GM21526 (cell line): ENCODE results near the gene ZMYND19.
"Not testable (repeated sequence)": the region's sequence is repeated elsewhere in the genome, so short reads cannot be mapped to it uniquely, and the experiment has no call there.

Source experiments
- ATAC-seq: cut with Tn5 transposase; IDR thresholded peaks from one replicate; pipeline ENCODE4 v1.9.1; 2021; ENCODE audit warnings: moderate library complexity; ENCODE audit not compliant: unreplicated experiment, low FRiP score

The ZMYND19 gene

DNA sequence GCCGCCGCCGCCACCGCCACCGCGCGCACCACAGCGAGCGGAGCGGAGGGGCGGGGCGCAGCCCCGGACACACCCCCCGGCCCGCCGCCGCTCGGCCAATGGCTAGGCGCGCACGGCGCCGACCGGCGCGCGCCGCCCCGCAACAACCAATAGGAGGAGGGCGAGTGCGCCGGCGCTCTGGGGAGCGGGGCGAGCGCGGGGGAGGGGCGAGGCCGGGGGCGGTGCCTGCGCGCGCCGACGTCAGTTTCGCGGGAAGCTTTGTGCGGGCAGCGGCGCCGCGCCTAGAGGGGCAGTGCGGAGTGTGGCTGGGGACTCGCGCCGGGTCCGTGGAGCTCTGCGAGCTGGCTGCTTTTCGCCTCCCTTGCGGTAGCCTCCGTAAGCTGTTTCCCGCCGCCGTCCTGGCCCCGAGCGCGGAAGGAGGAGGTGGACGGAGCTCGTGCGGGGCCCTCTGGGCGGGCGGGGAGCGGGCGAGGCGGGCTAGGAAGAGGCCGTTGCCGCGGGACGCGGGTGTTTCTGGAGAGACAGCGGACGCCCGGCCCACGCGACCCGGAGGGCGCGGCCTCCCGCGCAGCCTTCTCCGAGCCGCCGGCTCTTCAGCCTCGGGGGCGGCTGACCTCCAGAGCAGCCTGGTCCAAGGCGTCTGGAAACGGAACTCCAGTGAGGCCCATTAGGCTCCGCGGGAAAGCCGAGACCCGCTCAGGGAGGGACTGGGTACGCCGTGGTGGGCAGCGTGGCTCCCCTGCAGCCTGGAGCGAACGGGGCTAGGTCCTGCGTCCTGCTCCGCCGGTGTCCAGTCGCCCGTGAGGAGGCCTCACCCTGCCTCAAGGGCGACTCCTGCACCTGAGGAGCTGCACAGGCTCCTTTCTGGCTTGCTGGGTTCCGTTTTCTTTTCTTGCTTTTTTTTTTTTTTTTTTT lies at the start of gene ZMYND19:
TSS of gene ZMYND19 (minus strand) at position 44 of the 915 bp plus-strand sequence. CDS start 249 bp downstream, outside the sequence.
- peak; percentile 66 for ATAC-seq

DNA sequence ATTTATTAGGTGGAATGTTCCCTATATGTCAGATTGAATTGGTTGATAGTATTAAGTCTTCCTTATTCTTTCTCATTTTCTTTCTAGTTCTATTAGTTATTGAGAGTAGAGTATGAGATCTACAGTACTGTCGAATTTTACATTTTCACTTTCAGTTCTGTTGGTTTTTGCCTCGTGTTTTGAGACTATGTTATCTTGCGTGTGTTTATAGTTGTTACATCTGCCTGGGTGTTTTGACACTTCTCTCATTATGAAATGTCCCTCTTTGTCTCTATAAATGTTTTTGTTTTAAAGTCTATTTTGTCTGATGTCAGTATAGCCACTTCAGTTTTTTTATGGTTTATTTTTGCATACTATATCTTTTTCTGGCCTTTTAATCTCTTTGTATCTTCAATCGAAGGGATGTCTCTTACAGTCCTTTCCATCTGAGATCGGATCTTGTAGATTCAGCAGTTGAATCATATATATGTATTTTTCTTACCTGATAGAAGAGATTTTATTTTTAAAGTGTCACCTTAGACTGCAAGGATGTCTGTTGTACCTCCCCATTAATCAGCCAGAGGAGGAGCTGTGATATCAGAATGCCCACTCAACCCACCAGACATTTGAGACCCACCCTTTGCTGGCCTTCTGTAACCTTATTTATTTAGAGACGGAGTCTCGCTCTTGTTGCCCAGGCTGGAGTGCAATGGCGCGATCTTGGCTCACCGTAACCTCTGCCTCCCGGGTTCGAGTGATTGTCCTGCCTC lies 49.2 kb upstream of the ZMYND19 start:
- ATAC-seq, result no peak

DNA sequence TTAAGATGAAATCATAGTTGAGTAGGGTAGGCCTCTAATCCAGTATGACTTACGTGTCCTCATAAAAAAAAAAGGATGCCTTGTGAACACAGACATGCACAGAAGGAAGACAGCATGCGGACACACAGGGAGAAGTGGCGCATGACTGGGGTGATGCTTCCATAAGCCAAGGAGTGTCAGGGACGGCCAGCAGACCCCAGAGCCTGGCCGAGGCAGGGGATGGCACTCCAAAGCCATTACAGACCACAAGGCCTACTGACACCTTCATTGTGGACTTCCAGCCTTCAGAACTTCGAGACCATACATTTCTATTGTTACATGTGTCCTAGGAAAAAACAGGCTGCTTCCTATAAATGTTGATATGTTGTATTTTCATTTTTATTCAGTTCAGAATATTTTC lies 48.4 kb upstream of the ZMYND19 start:
- no peak for ATAC-seq

DNA sequence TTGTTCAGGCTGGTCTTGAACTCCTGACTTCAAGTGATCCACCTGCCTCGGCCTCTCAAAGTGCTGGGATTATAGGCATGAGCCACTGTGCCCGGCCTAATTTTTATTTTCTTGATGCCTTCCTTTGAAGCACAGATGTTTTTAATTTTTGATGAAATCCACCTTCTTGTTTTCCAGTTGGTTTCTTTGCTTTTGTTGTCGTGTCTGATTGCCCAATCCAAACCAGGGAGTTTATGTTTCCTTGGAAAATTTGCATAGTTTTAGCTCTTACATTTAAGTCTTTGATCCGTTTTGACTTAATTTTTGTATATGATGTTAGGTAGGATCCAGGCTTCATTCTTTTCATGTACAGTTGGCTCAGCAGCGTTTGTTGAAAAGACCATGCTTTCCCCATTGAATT lies 43.7 kb upstream of the ZMYND19 start:
- no peak for ATAC-seq

DNA sequence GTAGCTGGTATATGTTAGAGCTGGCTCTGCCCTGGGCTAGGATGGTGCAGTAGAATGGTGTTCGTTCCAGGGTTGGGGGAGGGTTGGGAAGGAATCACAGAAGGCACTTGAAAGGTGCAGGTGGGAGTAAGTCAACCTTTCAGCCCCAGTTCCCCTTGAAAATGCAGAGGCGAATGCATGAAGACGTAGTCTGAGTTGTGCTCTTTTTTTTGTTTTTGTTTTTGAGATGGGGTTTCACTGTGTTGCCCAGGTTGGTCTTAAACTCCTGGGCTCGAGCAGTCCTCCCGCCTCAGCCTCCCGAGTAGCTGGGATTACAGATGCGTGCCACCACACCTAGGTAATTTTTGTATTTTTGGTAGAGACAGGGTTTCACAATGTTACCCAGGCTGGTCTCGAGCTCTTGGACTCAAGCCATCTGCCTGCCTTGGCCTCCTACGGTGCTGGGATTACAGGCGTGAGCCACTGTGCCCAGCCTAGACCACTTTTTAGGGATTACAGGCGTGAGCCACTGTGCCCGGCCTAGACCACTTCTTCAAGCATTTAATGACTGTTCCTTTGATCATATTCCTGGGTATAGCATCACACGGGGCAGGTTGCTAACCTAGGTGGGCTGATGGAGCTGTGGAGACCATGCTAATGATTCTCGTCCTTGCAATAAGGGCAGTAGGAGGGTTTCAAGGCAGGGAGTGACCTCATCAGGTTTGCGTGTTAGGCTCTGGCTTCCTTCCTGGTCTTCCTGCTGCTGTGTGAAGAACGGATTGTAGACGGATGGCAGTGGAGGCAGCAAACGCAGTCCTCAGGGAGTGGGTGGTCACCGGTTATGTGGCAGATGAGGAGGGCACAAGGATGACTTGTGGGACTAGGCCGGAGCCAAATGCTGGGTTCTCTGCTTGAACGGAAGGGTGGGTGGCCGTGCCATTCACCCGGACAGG lies 42.2 kb upstream of the ZMYND19 start:
- ATAC-seq, result no peak

DNA sequence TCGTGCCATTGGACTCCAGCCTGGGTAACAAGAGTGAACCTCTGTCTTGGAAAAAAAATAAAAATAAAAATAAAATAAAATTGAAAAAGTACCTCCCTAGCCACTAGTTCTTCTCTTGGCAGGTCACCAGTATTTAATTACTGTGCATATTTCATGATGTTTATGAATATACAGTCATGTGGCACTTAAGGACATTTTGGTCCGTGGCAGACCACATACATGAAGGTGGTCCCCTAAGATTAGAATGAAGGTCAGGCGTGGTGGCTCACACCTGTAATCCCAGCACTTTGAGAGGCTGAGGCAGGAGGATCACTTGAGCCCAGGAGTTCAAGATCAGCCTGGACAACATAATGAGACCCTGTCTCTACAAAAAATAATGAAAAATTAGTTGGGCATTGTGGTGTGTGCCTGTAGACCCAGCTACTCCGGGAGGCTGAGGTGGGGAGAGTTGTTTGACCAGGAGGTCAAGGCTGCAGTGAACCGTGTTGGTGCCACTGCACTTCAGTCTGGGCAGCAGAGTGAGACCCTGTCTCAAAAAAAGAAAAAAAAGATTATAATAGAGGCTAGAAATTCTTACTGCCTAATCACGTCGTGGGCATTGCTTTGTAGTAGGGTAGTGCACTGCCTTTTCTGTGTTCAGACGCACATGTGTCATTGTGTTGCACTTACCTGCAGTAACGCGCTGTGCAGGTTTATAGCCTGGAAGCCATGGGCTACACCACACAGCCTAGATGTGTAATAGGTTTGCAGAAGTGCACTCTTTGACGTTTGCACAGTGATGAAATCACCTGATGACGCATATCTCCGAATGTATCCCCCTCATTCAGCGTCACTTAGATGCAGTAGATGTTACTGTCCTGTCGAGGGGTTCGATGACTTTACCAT lies 41.3 kb upstream of the ZMYND19 start:
- ATAC-seq, result no peak

DNA sequence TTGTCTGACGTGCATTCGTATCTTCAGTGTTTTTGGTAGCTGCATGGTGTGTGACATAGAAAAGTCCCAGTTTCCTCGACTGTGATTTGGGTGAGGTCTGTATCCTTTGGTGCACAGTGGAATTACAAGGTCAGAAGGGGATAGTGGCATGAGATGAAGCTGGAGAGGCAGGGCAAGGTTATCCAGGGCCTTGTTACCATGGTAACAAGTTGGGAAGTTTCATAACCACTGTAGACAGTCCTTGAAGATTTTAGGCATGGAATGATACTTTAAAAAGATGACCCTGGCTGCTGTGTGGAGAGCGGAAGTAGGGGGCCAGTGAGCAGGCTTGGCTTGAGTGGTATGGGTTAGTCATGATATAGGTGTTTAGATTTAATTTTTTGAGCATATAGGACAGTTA lies 40.4 kb upstream of the ZMYND19 start:
- ATAC-seq, result no peak

DNA sequence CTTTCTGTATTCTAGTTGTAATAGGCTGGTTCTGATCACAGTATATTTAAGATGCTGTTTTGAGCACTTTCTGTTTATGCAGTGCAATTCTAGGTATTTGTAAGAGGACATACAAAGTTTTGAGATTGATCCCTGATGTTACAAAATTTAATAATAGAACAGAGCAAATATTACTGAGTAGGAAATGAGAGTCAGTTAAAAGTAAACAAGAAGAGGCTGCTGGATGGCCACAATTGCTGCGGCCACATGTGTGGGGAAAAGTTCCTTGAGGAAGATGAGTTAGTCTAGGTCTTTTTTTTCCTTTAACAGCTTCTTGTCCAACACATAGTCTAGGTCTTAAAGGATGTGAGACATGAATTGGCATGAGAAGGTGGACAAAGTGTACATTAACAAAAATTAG lies 39.8 kb upstream of the ZMYND19 start:
- no peak for ATAC-seq

DNA sequence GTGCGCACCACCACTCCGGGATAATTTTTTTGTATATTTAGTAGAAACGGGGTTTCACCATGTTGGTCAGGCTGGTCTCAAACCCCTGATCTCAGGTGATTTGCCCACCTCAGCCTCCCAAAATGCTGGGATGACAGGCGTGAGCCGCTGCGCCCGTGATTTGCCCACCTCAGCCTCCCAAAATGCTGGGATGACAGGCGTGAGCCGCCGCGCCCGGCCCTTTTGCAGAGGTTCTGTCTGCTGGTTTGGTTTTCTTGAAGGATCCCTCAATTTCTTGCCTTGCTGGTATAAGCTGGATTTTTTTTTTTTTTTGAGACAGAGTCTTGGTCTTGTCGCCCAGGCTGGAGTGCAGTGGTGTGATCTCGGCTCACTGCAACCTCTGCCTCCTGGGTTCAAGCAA lies 37.1 kb upstream of the ZMYND19 start:
- ATAC-seq, result not testable (repeated sequence)

DNA sequence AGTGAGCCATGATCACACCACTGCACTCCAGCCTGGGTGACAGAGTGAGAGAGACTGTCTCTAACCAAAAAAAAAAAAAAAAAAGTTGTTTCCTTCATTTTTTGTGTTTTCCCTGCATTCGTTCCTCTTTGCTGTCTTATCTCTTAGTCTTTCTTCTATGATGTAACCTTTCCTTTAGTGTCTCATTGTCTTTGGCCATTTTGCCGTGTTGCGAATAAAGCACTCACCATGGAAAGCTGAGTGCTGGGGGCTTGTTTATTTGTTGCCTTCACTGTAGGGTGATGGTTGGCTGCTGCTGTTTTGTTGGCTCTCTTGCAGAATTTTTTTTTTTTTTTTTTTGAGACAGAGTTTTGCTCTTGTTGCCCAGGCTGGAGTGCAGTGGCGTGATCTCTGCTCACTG lies 36.2 kb upstream of the ZMYND19 start:
- ATAC-seq, result no peak

DNA sequence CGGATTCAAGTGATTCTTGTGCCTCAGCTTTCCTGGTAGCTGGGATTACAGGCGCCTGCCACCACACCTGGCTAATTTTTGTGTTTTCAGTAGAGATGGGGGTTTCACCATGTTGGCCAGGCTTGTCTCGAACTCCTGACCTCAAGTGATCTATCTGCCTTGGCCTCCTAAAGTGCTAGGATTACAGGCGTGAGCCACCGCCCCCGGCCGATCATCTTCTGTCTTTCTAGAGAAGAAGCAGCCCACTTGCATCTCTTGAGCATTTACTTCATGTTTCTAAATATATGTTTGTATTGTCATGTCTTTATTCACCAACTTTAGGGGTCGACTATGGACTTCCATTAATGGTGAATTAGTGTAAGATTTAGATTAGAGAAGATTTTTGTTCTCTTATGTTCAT lies 31.9 kb upstream of the ZMYND19 start:
- not testable (repeated sequence) for ATAC-seq

DNA sequence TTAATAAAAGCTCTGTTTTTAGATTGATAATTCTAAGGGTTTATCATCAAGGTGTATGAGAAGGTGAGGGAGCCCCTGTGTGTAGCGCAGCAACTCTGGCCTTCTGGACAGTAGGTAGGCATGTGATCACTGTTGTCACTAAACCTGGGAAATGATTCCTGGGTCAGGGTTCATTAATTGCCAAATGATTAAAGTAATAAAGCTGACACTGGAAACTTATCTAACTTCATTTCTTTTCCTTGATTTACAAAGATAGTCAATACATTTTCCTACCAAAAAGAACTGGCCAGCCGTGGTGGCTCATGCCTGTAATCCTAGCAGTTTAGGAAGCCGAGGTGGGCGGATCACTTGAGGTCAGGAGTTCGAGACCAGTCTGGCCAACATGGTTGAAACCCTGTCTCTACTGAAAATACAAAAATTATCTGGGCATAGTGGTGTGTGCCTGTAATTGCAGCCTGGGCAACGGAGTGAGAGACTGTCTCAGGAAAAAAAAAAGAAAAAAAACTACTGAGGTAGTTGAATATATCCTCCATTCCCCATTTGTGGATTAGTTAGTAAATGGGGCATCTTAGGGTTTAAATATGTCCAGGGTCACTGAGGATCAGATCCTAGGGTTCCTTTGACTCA lies 30.9 kb upstream of the ZMYND19 start:
- no peak for ATAC-seq

DNA sequence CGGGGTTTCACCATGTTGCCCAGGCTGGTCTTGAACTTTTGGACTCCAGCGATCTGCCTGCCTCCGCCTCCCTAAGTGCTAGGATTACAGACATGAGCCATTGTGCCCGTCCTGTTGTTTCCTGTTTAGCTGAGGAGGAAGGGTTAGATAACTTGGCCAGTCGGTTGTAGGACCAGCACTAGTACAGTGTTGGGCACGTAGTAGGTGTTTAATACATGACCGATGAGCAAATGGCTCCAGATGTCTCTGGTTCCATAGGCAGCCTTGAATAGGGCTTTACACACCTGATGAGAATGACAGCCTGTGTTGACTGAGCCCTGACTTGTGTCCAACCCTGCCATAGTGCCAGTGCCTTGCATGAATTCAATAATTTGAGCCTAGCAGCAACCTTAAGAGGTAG lies 30.3 kb upstream of the ZMYND19 start:
- no peak for ATAC-seq

DNA sequence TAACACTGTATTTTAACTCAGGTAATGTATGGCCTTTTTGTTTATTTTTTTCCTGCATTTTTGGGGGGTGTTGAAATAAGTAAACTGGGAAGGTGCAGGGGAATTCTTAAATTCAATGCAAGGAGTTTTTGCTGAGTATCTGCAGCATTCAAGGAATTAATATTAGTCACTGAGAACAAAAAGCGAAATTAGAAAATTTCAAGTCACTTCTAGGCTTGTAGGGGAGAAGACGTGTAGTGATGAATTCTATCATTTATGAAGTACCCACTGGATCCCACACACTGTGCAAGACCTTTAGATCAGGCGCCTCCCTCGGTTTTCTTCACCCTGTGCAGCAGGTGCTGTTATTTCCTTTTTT lies 29.7 kb upstream of the ZMYND19 start:
- no peak for ATAC-seq

DNA sequence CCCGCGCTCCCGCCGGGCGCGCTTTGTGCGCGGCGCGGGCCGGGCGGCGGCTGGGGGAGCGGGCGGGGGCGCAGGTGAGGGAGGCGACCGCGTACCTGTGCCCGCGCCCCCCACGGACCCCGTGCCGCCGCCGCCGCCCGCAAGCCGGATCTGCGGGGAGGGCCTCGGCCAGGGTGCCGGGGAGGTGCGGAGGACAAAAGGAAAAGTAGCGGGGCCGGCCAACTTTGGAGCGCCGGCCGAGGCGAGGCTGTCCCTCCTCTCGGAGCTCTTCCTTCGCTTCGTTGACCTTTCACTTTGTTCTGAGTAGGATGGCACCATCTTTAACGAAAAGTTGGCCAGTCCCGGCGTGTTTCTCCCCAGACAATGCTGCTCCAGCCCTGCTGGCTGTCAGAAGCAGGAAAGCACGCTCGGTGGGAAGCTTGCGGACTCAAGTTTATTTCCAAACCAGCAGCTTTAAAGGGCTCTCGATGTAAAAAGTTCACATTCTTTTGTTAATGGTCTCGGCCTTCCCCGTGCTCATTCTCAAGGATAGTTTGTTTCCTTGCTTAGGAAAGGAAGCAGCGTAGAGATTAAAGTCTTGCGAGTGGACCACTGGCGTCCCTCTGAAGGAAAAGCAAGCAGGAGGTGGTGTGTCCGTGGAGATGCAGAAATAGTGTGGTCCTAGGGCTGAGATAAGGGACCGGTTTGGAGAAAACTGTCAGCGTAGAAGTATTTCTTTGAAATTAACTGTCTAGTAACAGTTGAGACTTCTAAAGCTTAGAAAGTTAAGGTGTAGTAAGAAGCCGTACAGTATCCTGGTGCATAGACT lies 29.1 kb upstream of the ZMYND19 start:
- ATAC-seq, result peak; percentile 20

DNA sequence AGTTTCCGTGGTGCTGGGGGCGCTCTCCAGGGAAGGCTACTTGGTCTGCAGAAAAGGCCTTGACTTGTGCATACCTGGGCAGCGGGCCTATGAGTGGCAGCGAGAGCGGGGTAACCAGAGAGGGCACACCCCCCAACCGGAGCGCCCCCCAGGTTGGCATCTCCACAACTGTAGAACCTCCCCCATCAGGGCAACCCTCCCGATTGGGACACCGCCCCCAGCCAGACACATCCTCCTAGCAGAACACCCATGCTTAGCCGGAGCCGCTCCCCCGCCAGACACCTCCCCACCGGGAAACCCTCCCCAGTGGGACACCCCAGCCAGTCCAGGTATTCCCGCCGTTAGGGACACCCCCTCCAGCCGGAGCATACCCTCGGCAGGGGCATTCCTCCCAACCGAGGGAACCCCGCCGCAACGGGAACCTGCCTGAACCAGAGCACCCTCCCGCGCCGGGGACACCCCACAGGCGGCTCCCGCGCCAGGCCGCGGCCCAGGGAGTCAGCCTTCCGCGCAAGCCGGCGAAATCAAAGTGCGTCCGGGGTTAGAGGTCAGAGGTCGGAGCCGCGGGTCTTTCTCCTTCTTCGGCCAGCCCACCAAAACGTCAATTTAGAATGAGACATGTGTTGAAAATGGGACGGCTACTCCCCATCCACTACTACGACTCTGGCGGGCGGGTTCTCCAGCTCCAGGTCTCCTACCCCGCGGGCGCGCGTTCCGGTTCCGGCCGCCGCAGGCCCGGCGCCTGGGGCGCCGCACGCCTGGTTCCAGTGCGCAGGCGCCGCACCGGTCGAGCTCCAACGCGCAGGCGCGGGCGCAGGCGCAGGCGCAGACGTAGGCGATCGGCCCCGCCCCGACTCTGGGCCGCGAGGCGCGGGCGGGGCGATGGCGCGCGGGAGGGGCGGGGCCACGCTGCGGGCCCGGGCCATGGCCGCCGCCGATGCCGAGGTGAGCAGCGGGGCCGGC lies 28.1 kb upstream of the ZMYND19 start, which contains the start of gene EHMT1:
TSS of gene EHMT1 (plus strand) at position 901 of the 963 bp plus-strand sequence. CDS start at position 925, 24 bp downstream.
- ATAC-seq, result peak; percentile 51

DNA sequence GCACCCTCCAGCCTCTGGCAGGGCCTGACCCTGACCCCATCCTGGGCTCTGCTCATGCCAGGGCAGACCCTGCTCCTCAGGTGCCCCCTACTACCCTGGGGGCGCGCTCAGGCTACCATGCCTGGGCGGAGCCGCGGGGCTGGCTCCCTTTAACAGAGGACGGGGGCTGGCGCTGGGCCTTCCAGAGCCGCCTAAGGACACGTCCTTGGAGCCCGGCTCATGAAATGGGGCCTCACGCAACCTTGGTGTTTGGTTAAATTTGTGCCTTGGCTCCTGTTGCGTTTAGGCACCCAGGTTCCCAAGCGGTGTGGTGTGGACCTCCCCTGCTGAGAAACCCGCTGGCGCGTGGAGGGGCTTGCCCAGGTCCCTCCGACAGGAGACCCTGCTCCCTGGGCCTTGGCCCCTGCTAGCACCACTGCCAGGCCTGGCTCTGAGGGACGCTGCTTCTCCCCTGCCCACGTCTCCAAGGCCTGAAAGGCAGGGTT lies 25.1 kb upstream of the ZMYND19 start:
- no peak for ATAC-seq
